ENCODE measurements around the gene NBPF3. TPM values are rescaled to one million over a fixed set of nuclear protein-coding genes. Genes with fewer than 3 reads are reported as not detected.
"Not testable (repeated sequence)": the region's sequence is repeated elsewhere in the genome, so short reads cannot be mapped to it uniquely, and the experiment has no call there.

The NBPF3 gene
- total RNA-seq, 2 experiments from 2014 or later = 7.9 to 9.4 TPM

GRCh38 chr1:21434394-21434793 is 5.5 kb upstream of the NBPF3 start:
- ATAC-seq = no peak
- H3K27ac Mint-ChIP-seq = no peak overlapping the region
- no peak for DNase-seq
- no peak for TF ChIP-seq CTCF (IDR thresholded peaks at IDR 0.05)
- peaks cover 2% of the 10 kb centered on the region for H3K4me1 Mint-ChIP-seq (ENCODE audit: low read depth)
- no peaks in the 10 kb centered on the region for H3K9me3 Mint-ChIP-seq
- H3K4me3 Mint-ChIP-seq = no peak overlapping the region
- intact Hi-C loops (cut with micrococcal nuclease) = no loop called here
- CTCF ChIA-PET = no interaction called here
- peaks cover 5% of the 10 kb centered on the region for H3K27me3 Mint-ChIP-seq
- POLR2A ChIA-PET = no interaction called here
- no peaks in the 10 kb centered on the region for H3K36me3 Mint-ChIP-seq (ENCODE audit: low read depth)

DNA sequence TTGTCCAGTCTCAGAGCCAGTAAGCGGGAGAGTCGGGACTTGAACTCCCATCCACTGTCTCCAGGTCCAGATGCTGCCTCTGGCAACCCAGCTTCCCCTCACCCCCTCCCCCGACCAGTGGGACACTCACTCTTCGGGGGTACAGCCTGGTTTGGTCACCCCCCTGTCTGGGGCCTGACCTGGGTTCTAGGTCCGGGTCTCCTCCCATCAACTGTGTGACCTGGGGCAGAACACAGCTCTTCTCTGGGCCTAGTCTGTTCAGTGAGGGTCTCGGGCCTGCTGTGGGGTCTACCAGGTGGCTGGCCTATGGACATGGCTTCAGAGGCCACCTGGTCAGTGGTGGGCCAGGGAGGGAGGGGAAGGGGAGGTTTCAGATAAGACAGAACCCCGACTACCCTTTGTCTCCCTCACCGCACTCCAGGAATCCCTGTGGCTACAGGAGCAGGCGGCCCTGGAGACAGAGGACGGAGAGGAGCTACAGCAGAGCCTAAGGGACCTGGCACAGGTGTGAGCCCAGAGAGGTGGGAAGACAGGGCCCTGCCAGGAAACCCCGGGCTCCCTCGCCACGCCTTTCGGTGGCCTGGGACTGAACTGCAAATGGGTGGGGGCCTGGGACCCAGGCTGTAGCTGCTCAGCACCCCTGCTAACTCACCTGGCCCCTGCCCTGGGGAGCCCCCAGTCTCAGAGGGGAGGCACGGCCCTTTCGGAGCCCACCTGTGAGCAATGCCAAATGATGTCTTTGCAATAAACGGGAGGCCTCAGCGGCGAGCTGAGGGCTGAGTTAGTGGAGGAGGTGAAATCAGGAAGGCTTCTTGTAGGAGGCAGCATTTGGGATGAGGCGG is 4.1 kb upstream of the NBPF3 start:
- CTCF ChIA-PET = no interaction called here
- peaks cover 8% of the 10 kb centered on the region for H3K4me1 Mint-ChIP-seq (ENCODE audit: low read depth)
- H3K27me3 Mint-ChIP-seq = peaks cover 5% of the 10 kb centered on the region
- intact Hi-C loops (cut with micrococcal nuclease) = no loop called here
- no peak overlapping the region for H3K27ac Mint-ChIP-seq
- no peak for TF ChIP-seq CTCF (IDR thresholded peaks at IDR 0.05)
- no peak for DNase-seq
- no peaks in the 10 kb centered on the region for H3K9me3 Mint-ChIP-seq
- no peaks in the 10 kb centered on the region for H3K36me3 Mint-ChIP-seq (ENCODE audit: low read depth)
- H3K4me3 Mint-ChIP-seq = no peak overlapping the region
- POLR2A ChIA-PET = no interaction called here
- no peak for ATAC-seq

GRCh38 chr1:21436488-21437340 is 3.2 kb upstream of the NBPF3 start:
- ATAC-seq (no peak), DNase-seq (no peak)
- Mint-ChIP-seq H3K27ac (no peak overlapping the region), H3K9me3 (no peaks in the 10 kb centered on the region), H3K36me3 (ENCODE audit: low read depth) (no peaks in the 10 kb centered on the region), H3K27me3 (peaks cover 6% of the 10 kb centered on the region), H3K4me3 (no peak overlapping the region), H3K4me1 (ENCODE audit: low read depth) (peaks cover 11% of the 10 kb centered on the region)
- ChIA-PET CTCF (interaction anchor here (0.7 kb wide), 1 partner anchor 182 kb away, joined by 3 read pairs; no protein-coding TSS in a partner anchor), POLR2A (no interaction called here)
- intact Hi-C loops (cut with micrococcal nuclease) = no loop called here
- no peak for TF ChIP-seq CTCF (IDR thresholded peaks at IDR 0.05)

GRCh38 chr1:21437341-21437640 is 2.6 kb upstream of the NBPF3 start:
- Mint-ChIP-seq H3K4me1 (ENCODE audit: low read depth) (peaks cover 13% of the 10 kb centered on the region), H3K36me3 (ENCODE audit: low read depth) (no peaks in the 10 kb centered on the region), H3K27ac (no peak overlapping the region), H3K9me3 (no peaks in the 10 kb centered on the region), H3K4me3 (no peak overlapping the region), H3K27me3 (peaks cover 6% of the 10 kb centered on the region)
- DNase-seq (no peak), ATAC-seq (no peak)
- TF ChIP-seq CTCF (IDR thresholded peaks at IDR 0.05) = no peak
- CTCF ChIA-PET = interaction anchor here (0.7 kb wide), 1 partner anchor 182 kb away, joined by 3 read pairs; no protein-coding TSS in a partner anchor
- POLR2A ChIA-PET = no interaction called here
- intact Hi-C loops (cut with micrococcal nuclease) = no loop called here

DNA sequence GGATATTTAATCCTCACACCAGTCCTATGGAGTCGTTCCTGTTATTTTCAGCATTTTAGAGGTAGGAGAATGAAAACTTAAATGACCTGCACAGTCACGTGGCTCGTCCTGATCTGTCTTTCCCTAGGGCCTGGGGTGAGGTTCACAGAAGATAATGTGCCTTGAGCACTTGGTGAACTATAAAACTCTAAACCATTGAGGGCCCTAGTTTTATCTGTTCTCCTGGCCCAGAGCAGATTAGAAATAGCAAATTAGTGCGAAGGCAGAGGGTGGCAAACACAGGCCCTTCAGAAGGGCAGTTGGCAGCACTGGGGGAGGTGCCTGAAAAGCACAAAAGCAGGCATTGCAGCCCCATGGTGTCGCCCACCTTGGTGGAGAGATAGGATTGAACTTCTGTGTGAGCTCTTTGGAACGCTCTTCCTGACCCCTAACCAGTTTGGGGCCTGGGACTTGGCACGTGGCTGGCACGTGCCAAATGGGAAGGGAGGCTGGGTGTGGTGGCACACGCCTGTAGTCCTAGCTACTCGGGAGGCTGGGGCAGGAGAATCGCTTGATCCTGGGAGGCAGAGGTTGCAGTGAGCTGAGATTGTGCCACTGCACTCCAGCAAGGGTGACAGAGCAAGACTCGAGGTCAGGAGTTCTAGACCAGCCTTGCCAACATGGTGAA is 1.2 kb upstream of the NBPF3 start:
- intact Hi-C loops (cut with micrococcal nuclease); H3K27ac Mint-ChIP-seq; POLR2A ChIA-PET; ATAC-seq; CTCF ChIA-PET; DNase-seq; H3K36me3 Mint-ChIP-seq (ENCODE audit: low read depth); H3K9me3 Mint-ChIP-seq; H3K27me3 Mint-ChIP-seq: not testable (repeated sequence)
- Mint-ChIP-seq H3K4me1 (ENCODE audit: low read depth) (peaks cover 13% of the 10 kb centered on the region), H3K4me3 (peak overlapping the region; percentile 78)

Measured in activated CD8-positive, alpha-beta T cell treated with anti-CD3 and anti-CD28 coated beads for 36 hours (primary cell).